BLaER1 (cell line): ENCODE measurements around the gene ZSCAN5A.
A peak's percentile ranks its signal among the peaks of the same experiment; 100 is the strongest.

Experiments used
- H3K27ac ChIP-seq: shearing (Covaris generic); formaldehyde crosslinking; 2 replicates; pipeline ENCODE4 v1.8.1; 2022
- H3K27me3 ChIP-seq: shearing (Covaris generic); formaldehyde crosslinking; 2 replicates; pipeline ENCODE4 v1.8.1; 2022
- H3K36me3 ChIP-seq: shearing (Covaris generic); formaldehyde crosslinking; 2 replicates; pipeline ENCODE4 v1.8.1; 2022
- H3K4me1 ChIP-seq: shearing (Covaris generic); formaldehyde crosslinking; 2 replicates; pipeline ENCODE4 v1.8.1; 2022
- H3K4me2 ChIP-seq: shearing (Covaris generic); formaldehyde crosslinking; 2 replicates; pipeline ENCODE4 v1.8.1; 2022
- H3K4me3 ChIP-seq: shearing (Covaris generic); formaldehyde crosslinking; 2 replicates; pipeline ENCODE4 v1.8.1; 2022
- H3K9ac ChIP-seq: shearing (Covaris generic); formaldehyde crosslinking; 2 replicates; pipeline ENCODE4 v1.8.1; 2022
- H3K9me3 ChIP-seq: shearing (Covaris generic); formaldehyde crosslinking; 2 replicates; pipeline ENCODE4 v1.8.1; 2022
- H4K20me1 ChIP-seq: shearing (Covaris generic); formaldehyde crosslinking; 2 replicates; pipeline ENCODE4 v1.8.1; 2022
- Cebpa-rat ChIP-seq: shearing (Covaris generic); IDR thresholded peaks from 2 replicates; pipeline ENCODE4 v1.8.1; 2022

The ZSCAN5A gene

GRCh38 chr19:56333506-56333905 is 18.9 kb upstream of the ZSCAN5A start:
- no peaks in the 10 kb centered on the region for H3K27me3 ChIP-seq
- peaks cover 4% of the 10 kb centered on the region; the same call in 1 of the 2 replicates for H3K9me3 ChIP-seq
- no peaks in the 10 kb centered on the region for H4K20me1 ChIP-seq
- no peak overlapping the region for H3K4me3 ChIP-seq
- H3K4me2 ChIP-seq, result no peak overlapping the region
- H3K36me3 ChIP-seq, result no peaks in the 10 kb centered on the region
- no peak overlapping the region for H3K27ac ChIP-seq
- no peak for TF ChIP-seq Cebpa-rat
- H3K4me1 ChIP-seq, result no peaks in the 10 kb centered on the region
- no peak overlapping the region for H3K9ac ChIP-seq

GRCh38 chr19:56332695-56333094 is 18.1 kb upstream of the ZSCAN5A start:
- no peaks in the 10 kb centered on the region for H3K27me3 ChIP-seq
- TF ChIP-seq Cebpa-rat, result no peak
- H3K4me3 ChIP-seq, result no peak overlapping the region

GRCh38 chr19:56324436-56324835 is 9.8 kb upstream of the ZSCAN5A start:
- H3K4me2 ChIP-seq, result no peak overlapping the region
- H3K4me1 ChIP-seq, result peaks cover 30% of the 10 kb centered on the region
- no peaks in the 10 kb centered on the region for H3K9me3 ChIP-seq
- no peak overlapping the region for H3K4me3 ChIP-seq
- H3K27ac ChIP-seq, result no peak overlapping the region
- no peaks in the 10 kb centered on the region for H4K20me1 ChIP-seq
- no peak overlapping the region for H3K9ac ChIP-seq
- no peaks in the 10 kb centered on the region for H3K27me3 ChIP-seq
- TF ChIP-seq Cebpa-rat, result no peak
- no peaks in the 10 kb centered on the region for H3K36me3 ChIP-seq

More at GRCh38 chr19:56332695-56333094, 18.1 kb upstream of the ZSCAN5A start:
- Histone ChIP-seq H3K4me1 (no peaks in the 10 kb centered on the region), H3K36me3 (no peaks in the 10 kb centered on the region), H3K27ac (no peak overlapping the region), H3K9ac (no peak overlapping the region), H3K4me2 (no peak overlapping the region), H4K20me1 (no peaks in the 10 kb centered on the region), H3K9me3 (no peaks in the 10 kb centered on the region)

- no peaks in the 10 kb centered on the region for H3K9me3 ChIP-seq
- no peak overlapping the region for H3K9ac ChIP-seq
- no peak for TF ChIP-seq Cebpa-rat
- peaks cover 30% of the 10 kb centered on the region for H3K4me1 ChIP-seq
- no peak overlapping the region for H3K4me3 ChIP-seq
- H4K20me1 ChIP-seq, result no peaks in the 10 kb centered on the region
- no peaks in the 10 kb centered on the region for H3K36me3 ChIP-seq
- H3K27ac ChIP-seq, result peak overlapping the region; percentile 31; the same call in 1 of the 2 replicates
- no peaks in the 10 kb centered on the region for H3K27me3 ChIP-seq
- H3K4me2 ChIP-seq, result peak overlapping the region; percentile 27
Observed at GRCh38 chr19:56321989-56322440, 7.4 kb upstream of the ZSCAN5A start.

- no peaks in the 10 kb centered on the region for H3K36me3 ChIP-seq
- H3K4me2 ChIP-seq, result peak overlapping the region; percentile 27
- H3K27ac ChIP-seq, result no peak overlapping the region
- H3K9ac ChIP-seq, result no peak overlapping the region
- H3K9me3 ChIP-seq, result no peaks in the 10 kb centered on the region
- no peak overlapping the region for H3K4me3 ChIP-seq
- no peaks in the 10 kb centered on the region for H4K20me1 ChIP-seq
- H3K27me3 ChIP-seq, result no peaks in the 10 kb centered on the region
- peaks cover 30% of the 10 kb centered on the region for H3K4me1 ChIP-seq
- TF ChIP-seq Cebpa-rat, result no peak
Observed at GRCh38 chr19:56321254-56321988, 6.8 kb upstream of the ZSCAN5A start.

- Histone ChIP-seq H3K4me3 (no peak overlapping the region), H3K36me3 (no peaks in the 10 kb centered on the region), H3K27ac (no peak overlapping the region), H4K20me1 (no peaks in the 10 kb centered on the region), H3K27me3 (no peaks in the 10 kb centered on the region), H3K9me3 (no peaks in the 10 kb centered on the region), H3K9ac (no peak overlapping the region), H3K4me1 (peaks cover 39% of the 10 kb centered on the region), H3K4me2 (peak overlapping the region; percentile 4; the same call in 1 of the 2 replicates)
- TF ChIP-seq Cebpa-rat, result no peak
Observed at GRCh38 chr19:56319991-56320390, 5.4 kb upstream of the ZSCAN5A start.

- Histone ChIP-seq H3K4me1 (peaks cover 44% of the 10 kb centered on the region), H3K27me3 (no peaks in the 10 kb centered on the region), H3K27ac (no peak overlapping the region), H3K4me2 (no peak overlapping the region), H3K4me3 (no peak overlapping the region), H3K9ac (no peak overlapping the region), H3K36me3 (no peaks in the 10 kb centered on the region; the same call in 1 of the 2 replicates), H4K20me1 (no peaks in the 10 kb centered on the region), H3K9me3 (no peaks in the 10 kb centered on the region)
- TF ChIP-seq Cebpa-rat, result no peak
Observed at GRCh38 chr19:56317749-56318148, 3.1 kb upstream of the ZSCAN5A start.

GRCh38 chr19:56316728-56317127 is 2.1 kb upstream of the ZSCAN5A start:
- Histone ChIP-seq H3K9ac (no peak overlapping the region), H3K27me3 (no peaks in the 10 kb centered on the region), H3K9me3 (no peaks in the 10 kb centered on the region), H3K36me3 (no peaks in the 10 kb centered on the region; the same call in 1 of the 2 replicates), H4K20me1 (no peaks in the 10 kb centered on the region), H3K4me2 (no peak overlapping the region), H3K27ac (no peak overlapping the region), H3K4me1 (peaks cover 41% of the 10 kb centered on the region), H3K4me3 (no peak overlapping the region)
- no peak for TF ChIP-seq Cebpa-rat

GRCh38 chr19:56315077-56315828 is 614 bp upstream of the ZSCAN5A start:
- no peaks in the 10 kb centered on the region for H4K20me1 ChIP-seq
- peak overlapping the region; percentile 93 for H3K27ac ChIP-seq
- H3K4me1 ChIP-seq, result peaks cover 35% of the 10 kb centered on the region
- peak overlapping the region; percentile 80 for H3K4me3 ChIP-seq
- peak overlapping the region; percentile 85 for H3K9ac ChIP-seq
- peak overlapping the region; percentile 93 for H3K4me2 ChIP-seq
- H3K9me3 ChIP-seq, result no peaks in the 10 kb centered on the region
- TF ChIP-seq Cebpa-rat, result no peak
- H3K36me3 ChIP-seq, result peaks cover 6% of the 10 kb centered on the region
- no peaks in the 10 kb centered on the region for H3K27me3 ChIP-seq

- no peaks in the 10 kb centered on the region for H3K27me3 ChIP-seq
- peak overlapping the region; percentile 85 for H3K9ac ChIP-seq
- no peaks in the 10 kb centered on the region for H4K20me1 ChIP-seq
- H3K4me2 ChIP-seq, result peak overlapping the region; percentile 93
- H3K27ac ChIP-seq, result peak overlapping the region; percentile 93
- H3K36me3 ChIP-seq, result peaks cover 18% of the 10 kb centered on the region
- no peaks in the 10 kb centered on the region for H3K9me3 ChIP-seq
- peak overlapping the region; percentile 80 for H3K4me3 ChIP-seq
- no peak for TF ChIP-seq Cebpa-rat
- H3K4me1 ChIP-seq, result peaks cover 28% of the 10 kb centered on the region
Observed at GRCh38 chr19:56314018-56314380, 640 bp downstream of the ZSCAN5A start.
